H1 (cell line): ENCODE measurements around the gene DND1. TPM values are rescaled to one million over a fixed set of nuclear protein-coding genes. Genes with fewer than 3 reads are reported as not detected.
A peak's percentile ranks its signal among the peaks of the same experiment; 100 is the strongest.

Source experiments
- ASH2L ChIP-seq: fragments of 200-600, 300-600 bp; sonication (generic); IDR thresholded peaks from one replicate; pipeline ENCODE4 v1.7.1; 2017; ENCODE audit warnings: low read length
- ATF2 ChIP-seq: IDR thresholded peaks from 2 replicates; pipeline ENCODE4 v1.6.1; 2012; ENCODE audit warnings: low read length, inconsistent platforms
- ATF3 ChIP-seq: IDR thresholded peaks from 2 replicates; pipeline ENCODE4 v1.6.1; 2011; ENCODE audit warnings: low read depth, mild to moderate bottlenecking, low read length; ENCODE audit not compliant: insufficient read depth
- CHD1 ChIP-seq: IDR thresholded peaks from 2 replicates; pipeline ENCODE4 v1.6.1; 2012; ENCODE audit warnings: low read depth, low read length, improper control_type of control experiment
- CHD2 ChIP-seq: IDR thresholded peaks from 2 replicates; pipeline ENCODE4 v1.6.1; 2012; ENCODE audit warnings: low read length, improper control_type of control experiment
- EP300 ChIP-seq, 2 experiments: IDR thresholded peaks; 1 replicate in 1 of 2; 2 replicates in 1 of 2; pipeline ENCODE4 v1.6.1; 2011 to 2012; ENCODE audit warnings: low read depth in 2 of 2, low read length in 2 of 2, mild to moderate bottlenecking in 2 of 2, borderline replicate concordance in 1 of 2, inconsistent platforms in 1 of 2, moderate library complexity in 1 of 2
- HDAC6 ChIP-seq: IDR thresholded peaks from one replicate; pipeline ENCODE4 v1.7.1; 2012; ENCODE audit warnings: low read depth, mild to moderate bottlenecking, inconsistent platforms, low read length, moderate library complexity
- JUND ChIP-seq: IDR thresholded peaks from 2 replicates; pipeline ENCODE4 v1.6.1; 2011; ENCODE audit warnings: mild to moderate bottlenecking, improper control_type of control experiment, low read length
- KDM5A ChIP-seq: fragments of 200-600 bp; IDR thresholded peaks from 2 replicates; pipeline ENCODE4 v1.7.1; 2012; ENCODE audit warnings: mild to moderate bottlenecking, low read length, inconsistent platforms, mixed read lengths
- MAFK ChIP-seq: IDR thresholded peaks from 2 replicates; pipeline ENCODE4 v1.6.1; 2012; ENCODE audit warnings: low read depth, mild to moderate bottlenecking, improper control_type of control experiment, low read length
- POU5F1 ChIP-seq: IDR thresholded peaks from 2 replicates; pipeline ENCODE4 v1.6.1; 2011; ENCODE audit warnings: low read depth, mild to moderate bottlenecking, low read length, moderate library complexity
- SAP30 ChIP-seq: fragments of 300-600 bp; sonication (generic); IDR thresholded peaks from 2 replicates; pipeline ENCODE4 v1.7.1; 2012; ENCODE audit warnings: low read length, moderate library complexity, mild to moderate bottlenecking, inconsistent platforms; ENCODE audit not compliant: insufficient read depth, insufficient replicate concordance
- SIX5 ChIP-seq: IDR thresholded peaks from 2 replicates; pipeline ENCODE4 v1.6.1; 2011; ENCODE audit warnings: mild to moderate bottlenecking, low read depth, low read length
- SP1 ChIP-seq: IDR thresholded peaks from 2 replicates; pipeline ENCODE4 v1.6.1; 2011; ENCODE audit warnings: low read depth, low read length
- SP4 ChIP-seq: IDR thresholded peaks from 2 replicates; pipeline ENCODE4 v1.6.1; 2012; ENCODE audit warnings: low read length, inconsistent platforms
- TBP ChIP-seq: IDR thresholded peaks from 2 replicates; pipeline ENCODE4 v1.6.1; 2011; ENCODE audit warnings: low read depth, low read length, improper control_type of control experiment
- YY1 ChIP-seq: IDR thresholded peaks from 2 replicates; pipeline ENCODE4 v1.6.1; 2011; ENCODE audit warnings: low read depth, mild to moderate bottlenecking, low read length
- ZNF274 ChIP-seq: IDR thresholded peaks from 2 replicates; pipeline ENCODE4 v1.7.0; 2012; ENCODE audit warnings: low read length, borderline replicate concordance; ENCODE audit errors: extremely low read depth
- polyA plus RNA-seq, 7 experiments: library from polyadenylated mRNA; depleted of rRNA in 3 of 7; stranded (reverse) in 5 of 7; unstranded in 2 of 7; fragments of >200 nt in 5 of 7; fragments of 200-250 nt in 2 of 7; gene quantifications; 1 replicate in 5 of 7; 2 replicates in 1 of 7; 4 replicates in 1 of 7; pipeline versions ENCODE4 v1.2.1 to v1.2.3, GENCODE V29; 2011 to 2013; ENCODE audit warnings: missing spikeins in 2 of 7, mixed read lengths in 2 of 7
- total RNA-seq: library from RNA; stranded (reverse); fragmentation: NEBNext Ultra II Directional; extraction: Animal tissue kit (Norgen Biotek cat#: 25700); gene quantifications from 2 replicates; pipeline ENCODE4 v1.2.1, GENCODE V29; 2021
- TF ChIP-seq, protein P1 (sequence below), 3 experiments: IDR thresholded peaks; 1 replicate in 2 of 3; 2 replicates in 1 of 3; pipeline versions ENCODE4 v1.5.1 to v1.6.1; 2011; ENCODE audit warnings: low read length in 3 of 3, mild to moderate bottlenecking in 3 of 3, inconsistent platforms in 2 of 3, low read depth in 1 of 3, moderate library complexity in 1 of 3; ENCODE audit not compliant: insufficient read depth in 1 of 3; ENCODE audit errors: control extremely low read depth in 1 of 3

DND1 gene
- total and polyA plus RNA-seq, 2 of the 8 experiments (the other 6 are each of a cell fraction or from before 2014, with no cell fraction given), result 0.41 to 2.1 TPM

DNA sequence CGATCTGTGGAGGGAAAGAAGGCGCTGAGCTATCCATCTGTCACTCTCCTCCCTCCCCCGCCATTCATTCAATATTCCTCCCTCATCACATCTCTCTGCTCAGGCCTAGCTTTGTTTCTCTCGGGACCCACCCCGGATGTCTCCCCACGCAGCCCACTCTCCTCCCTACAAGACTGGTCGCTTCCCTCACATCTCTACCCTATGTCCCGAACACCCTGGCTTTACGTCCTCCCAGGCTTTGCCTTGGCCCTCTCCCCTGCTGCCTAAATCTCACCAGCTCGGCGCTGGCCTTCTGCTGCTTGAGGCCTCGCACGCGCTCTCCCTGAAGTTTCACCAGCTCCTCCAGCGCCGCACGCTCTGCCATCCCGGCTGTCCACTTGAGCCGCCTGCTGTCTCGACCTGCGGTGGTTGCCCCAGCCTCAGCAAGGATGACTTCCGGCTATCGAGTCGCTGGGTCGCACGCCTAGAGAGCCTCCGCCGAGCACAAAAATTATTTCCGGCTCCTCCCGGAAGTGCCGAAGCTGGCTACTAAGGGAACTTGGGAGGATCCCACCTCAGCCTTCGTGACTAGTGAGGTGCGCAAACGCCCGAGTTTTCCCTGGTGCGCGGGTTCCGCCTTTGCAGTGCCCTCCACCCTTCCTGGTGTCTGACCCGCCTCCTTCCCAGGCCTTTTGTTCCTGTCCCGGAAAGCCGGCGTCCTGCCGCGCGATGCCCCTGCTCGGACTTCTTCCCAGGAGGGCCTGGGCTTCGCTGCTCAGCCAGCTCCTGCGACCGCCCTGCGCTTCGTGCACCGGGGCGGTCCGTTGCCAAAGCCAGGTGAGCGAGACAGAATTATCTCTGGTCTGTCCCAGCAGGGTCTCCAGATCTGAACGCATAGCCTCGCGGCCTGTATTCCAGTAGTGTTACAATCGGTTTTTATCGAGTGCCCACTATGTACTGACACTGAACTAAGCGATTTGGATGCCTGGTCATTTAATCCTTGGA is 17.9 kb upstream of the DND1 start, which contains the start of the genes HARS1 and HARS2 (continued):
- TF ChIP-seq YY1 (peak; percentile 66; the same call in 1 of the 2 replicates), HDAC6 (no peak), ZNF274 (no peak), KDM5A (peak; percentile 48; the same call in 1 of the 2 replicates), SP4 (peak; percentile 76; the same call in 1 of the 2 replicates), POU5F1 (no peak), ATF2 (no peak), JUND (no peak), MAFK (no peak), EP300 (IDR thresholded peaks at IDR 0.05; ENCODE audit: borderline replicate concordance in 1 of 2, low read depth in 2 of 2, low read length in 2 of 2) (no peak), TBP (peak; percentile 74), ATF3 (no peak), ASH2L (peak; percentile 91), SIX5 (no peak), CHD1 (no peak), SAP30 (peak; percentile 89), SP1 (0 out of 2 replicates have a peak, but pooled peaks have one; percentile 29), CHD2 (no peak)
- TF ChIP-seq, protein P1, sequence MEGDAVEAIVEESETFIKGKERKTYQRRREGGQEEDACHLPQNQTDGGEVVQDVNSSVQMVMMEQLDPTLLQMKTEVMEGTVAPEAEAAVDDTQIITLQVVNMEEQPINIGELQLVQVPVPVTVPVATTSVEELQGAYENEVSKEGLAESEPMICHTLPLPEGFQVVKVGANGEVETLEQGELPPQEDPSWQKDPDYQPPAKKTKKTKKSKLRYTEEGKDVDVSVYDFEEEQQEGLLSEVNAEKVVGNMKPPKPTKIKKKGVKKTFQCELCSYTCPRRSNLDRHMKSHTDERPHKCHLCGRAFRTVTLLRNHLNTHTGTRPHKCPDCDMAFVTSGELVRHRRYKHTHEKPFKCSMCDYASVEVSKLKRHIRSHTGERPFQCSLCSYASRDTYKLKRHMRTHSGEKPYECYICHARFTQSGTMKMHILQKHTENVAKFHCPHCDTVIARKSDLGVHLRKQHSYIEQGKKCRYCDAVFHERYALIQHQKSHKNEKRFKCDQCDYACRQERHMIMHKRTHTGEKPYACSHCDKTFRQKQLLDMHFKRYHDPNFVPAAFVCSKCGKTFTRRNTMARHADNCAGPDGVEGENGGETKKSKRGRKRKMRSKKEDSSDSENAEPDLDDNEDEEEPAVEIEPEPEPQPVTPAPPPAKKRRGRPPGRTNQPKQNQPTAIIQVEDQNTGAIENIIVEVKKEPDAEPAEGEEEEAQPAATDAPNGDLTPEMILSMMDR (IDR thresholded peaks at IDR 0.05; ENCODE audit: control extremely low read depth in 1 of 3, insufficient read depth in 1 of 3, low read depth in 1 of 3, low read length in 3 of 3), result no peak
